Mammary epithelial cell (primary cell): ENCODE data around the gene NCKAP5.

Source experiments
- CTCF ChIP-seq, 2 donors: IDR thresholded peaks in 1 of 2; conservative IDR thresholded peaks in 1 of 2; 2 replicates each; pipeline ENCODE4 v1.5.1; 2011 to 2012; ENCODE audit warnings: inconsistent platforms in 2 of 2, low read length in 2 of 2, mild to moderate bottlenecking in 2 of 2, control low read depth in 1 of 2, low read depth in 1 of 2; ENCODE audit not compliant: insufficient read depth in 1 of 2; ENCODE audit errors: extremely low read depth in 1 of 2
- EZH2 ChIP-seq: IDR thresholded peaks from 2 replicates; pipeline ENCODE4 v1.6.1; 2012; ENCODE audit warnings: low read length, inconsistent platforms, borderline replicate concordance

- TF ChIP-seq CTCF (conservative IDR thresholded peaks at IDR 0.05 in 1 of 2, IDR thresholded peaks at IDR 0.05 in 1 of 2; ENCODE audit: extremely low read depth in 1 of 2, insufficient read depth in 1 of 2, low read depth in 1 of 2, low read length in 2 of 2), result no peak
- no peak for TF ChIP-seq EZH2
These were observed 415.5 kb downstream of the NCKAP5 start for GRCh38 chr2:133152801-133153200.
